Subcutaneous adipose tissue (tissue), 4 donors: ENCODE measurements around the gene CFD. TPM values are rescaled to one million over a fixed set of nuclear protein-coding genes. Genes with fewer than 3 reads are reported as not detected.

ENCODE experiments used
- CTCF ChIP-seq: fragments of 450-650 bp; IDR thresholded peaks from one replicate; pipeline ENCODE4 v1.5.1; 2016; ENCODE audit warnings: low read depth, mild to moderate bottlenecking, control low read depth, antibody characterized with exemption, moderate library complexity
- total RNA-seq, 4 donors: library from RNA; depleted of rRNA; stranded (reverse); fragments of >200 nt; gene quantifications; one replicate each; pipeline ENCODE4 v1.1.0, GENCODE V29; 2016

The CFD gene
- total RNA-seq, 4 donors from 2014 or later: 1,847 to 6,869 (median 2,488) TPM

- no peak for TF ChIP-seq CTCF
Measured at GRCh38 chr19:883661-884211, 24.3 kb downstream of the CFD start.

- no peak for TF ChIP-seq CTCF
Measured at GRCh38 chr19:884420-885211, 25.2 kb downstream of the CFD start.

- no peak for TF ChIP-seq CTCF
Measured at GRCh38 chr19:885536-886224, 26.2 kb downstream of the CFD start.

GRCh38 chr19:887072-887471, 27.6 kb downstream of the CFD start:
- no peak for TF ChIP-seq CTCF

GRCh38 chr19:887599-887998, 28.1 kb downstream of the CFD start:
- no peak for TF ChIP-seq CTCF

GRCh38 chr19:888581-889385, 29.3 kb downstream of the CFD start:
- TF ChIP-seq CTCF: no peak
